NB4 (cell line): ENCODE data around the gene PLEKHG4.

Experiments used
- MYC ChIP-seq: IDR thresholded peaks from 2 replicates; pipeline ENCODE4 v1.6.1; 2011; ENCODE audit warnings: low read depth, low read length
- POLR2A ChIP-seq: IDR thresholded peaks from 2 replicates; pipeline ENCODE4 v1.6.1; 2011; ENCODE audit warnings: mild to moderate bottlenecking; ENCODE audit not compliant: insufficient read length; ENCODE audit errors: extremely low read depth
- TF ChIP-seq, protein P1 (sequence below): IDR thresholded peaks from one replicate; pipeline ENCODE4 v1.5.1; 2012; ENCODE audit warnings: low read depth, low read length
- TF ChIP-seq, protein P2 (sequence below): IDR thresholded peaks from 2 replicates; pipeline ENCODE4 v1.6.1; 2011; ENCODE audit warnings: low read depth, low read length

DNA sequence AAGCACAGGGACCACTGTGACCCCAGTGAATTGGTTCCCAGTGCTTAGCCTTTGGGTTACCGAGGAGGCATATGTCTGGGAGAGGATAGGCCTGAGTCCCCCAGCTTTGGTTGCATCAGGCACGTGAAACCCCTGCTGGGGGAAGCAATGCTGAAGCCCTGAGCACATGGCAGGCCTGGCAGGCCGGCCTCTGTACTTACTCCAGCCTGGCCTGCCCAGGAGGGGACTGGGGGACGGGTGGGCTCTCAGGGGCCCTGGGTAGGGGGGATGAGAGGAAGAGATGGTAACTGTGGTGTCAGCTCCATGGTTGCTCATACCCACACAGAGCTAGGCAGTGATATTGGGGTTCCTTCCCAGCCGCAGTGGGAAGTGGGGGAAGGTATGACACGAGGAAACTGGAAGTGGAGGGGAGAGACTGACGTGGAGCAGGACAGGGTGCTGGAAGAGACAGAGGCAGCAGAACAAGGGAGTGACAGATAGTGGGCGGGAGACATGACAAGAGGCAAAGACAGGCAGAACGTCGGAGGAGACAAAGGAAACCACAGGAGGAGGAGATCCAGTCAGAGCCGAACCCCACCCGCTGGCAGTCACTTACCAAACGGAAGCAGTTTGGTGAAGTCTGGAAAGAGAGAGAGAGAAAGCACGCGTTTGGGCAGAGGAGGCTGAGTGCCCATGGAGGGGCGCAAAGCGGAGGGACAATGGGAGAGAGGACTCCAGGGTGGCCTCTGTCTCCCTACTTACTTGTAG, 43.3 kb upstream of the PLEKHG4 start:
- TF ChIP-seq, protein P1, sequence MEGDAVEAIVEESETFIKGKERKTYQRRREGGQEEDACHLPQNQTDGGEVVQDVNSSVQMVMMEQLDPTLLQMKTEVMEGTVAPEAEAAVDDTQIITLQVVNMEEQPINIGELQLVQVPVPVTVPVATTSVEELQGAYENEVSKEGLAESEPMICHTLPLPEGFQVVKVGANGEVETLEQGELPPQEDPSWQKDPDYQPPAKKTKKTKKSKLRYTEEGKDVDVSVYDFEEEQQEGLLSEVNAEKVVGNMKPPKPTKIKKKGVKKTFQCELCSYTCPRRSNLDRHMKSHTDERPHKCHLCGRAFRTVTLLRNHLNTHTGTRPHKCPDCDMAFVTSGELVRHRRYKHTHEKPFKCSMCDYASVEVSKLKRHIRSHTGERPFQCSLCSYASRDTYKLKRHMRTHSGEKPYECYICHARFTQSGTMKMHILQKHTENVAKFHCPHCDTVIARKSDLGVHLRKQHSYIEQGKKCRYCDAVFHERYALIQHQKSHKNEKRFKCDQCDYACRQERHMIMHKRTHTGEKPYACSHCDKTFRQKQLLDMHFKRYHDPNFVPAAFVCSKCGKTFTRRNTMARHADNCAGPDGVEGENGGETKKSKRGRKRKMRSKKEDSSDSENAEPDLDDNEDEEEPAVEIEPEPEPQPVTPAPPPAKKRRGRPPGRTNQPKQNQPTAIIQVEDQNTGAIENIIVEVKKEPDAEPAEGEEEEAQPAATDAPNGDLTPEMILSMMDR: no peak
- TF ChIP-seq POLR2A (no peak), MYC (no peak)
- TF ChIP-seq, protein P2, sequence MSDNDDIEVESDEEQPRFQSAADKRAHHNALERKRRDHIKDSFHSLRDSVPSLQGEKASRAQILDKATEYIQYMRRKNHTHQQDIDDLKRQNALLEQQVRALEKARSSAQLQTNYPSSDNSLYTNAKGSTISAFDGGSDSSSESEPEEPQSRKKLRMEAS: no peak
